ENCODE measurements around the gene RFC1. TPM values are rescaled to one million over a fixed set of nuclear protein-coding genes. Genes with fewer than 3 reads are reported as not detected.
"Not testable (repeated sequence)": the region's sequence is repeated elsewhere in the genome, so short reads cannot be mapped to it uniquely, and the experiment has no call there.

The RFC1 gene, protein sequence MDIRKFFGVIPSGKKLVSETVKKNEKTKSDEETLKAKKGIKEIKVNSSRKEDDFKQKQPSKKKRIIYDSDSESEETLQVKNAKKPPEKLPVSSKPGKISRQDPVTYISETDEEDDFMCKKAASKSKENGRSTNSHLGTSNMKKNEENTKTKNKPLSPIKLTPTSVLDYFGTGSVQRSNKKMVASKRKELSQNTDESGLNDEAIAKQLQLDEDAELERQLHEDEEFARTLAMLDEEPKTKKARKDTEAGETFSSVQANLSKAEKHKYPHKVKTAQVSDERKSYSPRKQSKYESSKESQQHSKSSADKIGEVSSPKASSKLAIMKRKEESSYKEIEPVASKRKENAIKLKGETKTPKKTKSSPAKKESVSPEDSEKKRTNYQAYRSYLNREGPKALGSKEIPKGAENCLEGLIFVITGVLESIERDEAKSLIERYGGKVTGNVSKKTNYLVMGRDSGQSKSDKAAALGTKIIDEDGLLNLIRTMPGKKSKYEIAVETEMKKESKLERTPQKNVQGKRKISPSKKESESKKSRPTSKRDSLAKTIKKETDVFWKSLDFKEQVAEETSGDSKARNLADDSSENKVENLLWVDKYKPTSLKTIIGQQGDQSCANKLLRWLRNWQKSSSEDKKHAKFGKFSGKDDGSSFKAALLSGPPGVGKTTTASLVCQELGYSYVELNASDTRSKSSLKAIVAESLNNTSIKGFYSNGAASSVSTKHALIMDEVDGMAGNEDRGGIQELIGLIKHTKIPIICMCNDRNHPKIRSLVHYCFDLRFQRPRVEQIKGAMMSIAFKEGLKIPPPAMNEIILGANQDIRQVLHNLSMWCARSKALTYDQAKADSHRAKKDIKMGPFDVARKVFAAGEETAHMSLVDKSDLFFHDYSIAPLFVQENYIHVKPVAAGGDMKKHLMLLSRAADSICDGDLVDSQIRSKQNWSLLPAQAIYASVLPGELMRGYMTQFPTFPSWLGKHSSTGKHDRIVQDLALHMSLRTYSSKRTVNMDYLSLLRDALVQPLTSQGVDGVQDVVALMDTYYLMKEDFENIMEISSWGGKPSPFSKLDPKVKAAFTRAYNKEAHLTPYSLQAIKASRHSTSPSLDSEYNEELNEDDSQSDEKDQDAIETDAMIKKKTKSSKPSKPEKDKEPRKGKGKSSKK
- total RNA-seq (10 to 100 TPM; 21.0 to 31.2 (median 24.3) TPM), polyA plus RNA-seq (10 to 100 TPM in 1 of 2 donors, 1 to 10 TPM in 1; 5.3 to 19.9 TPM)
- long read RNA-seq, donor 1, full-length matches to known transcripts: 14 of 33 reads
- long read RNA-seq, donor 1, partial matches to known transcripts: 15 of 33 reads
- long read RNA-seq, donor 1, other reads (novel, unspliced or antisense): 4 of 33 reads
- long read RNA-seq, donor 2, full-length matches to known transcripts: 5 of 43 reads
- long read RNA-seq, donor 2, partial matches to known transcripts: 35 of 43 reads
- long read RNA-seq, donor 2, other reads (novel, unspliced or antisense): 3 of 43 reads
- long read RNA-seq, donor 3, full-length matches to known transcripts: 15 of 33 reads
- long read RNA-seq, donor 3, partial matches to known transcripts: 10 of 33 reads
- long read RNA-seq, donor 3, other reads (novel, unspliced or antisense): 8 of 33 reads

GRCh38 chr4:39365830-39366771, at the start of gene RFC1:
Gene RFC1, minus strand, starts transcription at chr4:39366362. Its CDS starts 121 bp downstream, at chr4:39366241.
- intact Hi-C loops (cut with DNase I): loop anchor here in 3 of 10 donors (5.0 to 10.0 kb wide), 3 partner anchors 89 to 269 kb away; partner anchors contain the start of genes LIAS (in 1 of the 3), RPL9 (in 1 of the 3), SMIM14 (in 1 of the 3) and WDR19 (in 1 of the 3)
- Histone ChIP-seq H3K27me3 (no peaks in the 10 kb centered on the region), H3K27ac (peak within 1 kb of the TSS in 11 of 12 donors; percentile 32 to 89 (median 68)), H3K36me3 (no peaks in the 10 kb centered on the region), H3K9me3 (no peaks in the 10 kb centered on the region), H3K4me3 (peak within 1 kb of the TSS; percentile 68 to 98 (median 86)), H3K4me1 (peaks cover 0 to 28% (median 15%) of the 10 kb centered on the region in 12 donors)
- DNase-seq: peak; percentile 90 to 95 (median 93)
- WGBS, 4 donors: 3 to 5% (median 4%) methylated on average over 46 to 60 of the region's 60 CpGs
- ATAC-seq: peak; percentile 65 to 97 (median 96)
- TF ChIP-seq POLR2A (IDR thresholded peaks at IDR 0.05): no peak
- TF ChIP-seq, protein P1, sequence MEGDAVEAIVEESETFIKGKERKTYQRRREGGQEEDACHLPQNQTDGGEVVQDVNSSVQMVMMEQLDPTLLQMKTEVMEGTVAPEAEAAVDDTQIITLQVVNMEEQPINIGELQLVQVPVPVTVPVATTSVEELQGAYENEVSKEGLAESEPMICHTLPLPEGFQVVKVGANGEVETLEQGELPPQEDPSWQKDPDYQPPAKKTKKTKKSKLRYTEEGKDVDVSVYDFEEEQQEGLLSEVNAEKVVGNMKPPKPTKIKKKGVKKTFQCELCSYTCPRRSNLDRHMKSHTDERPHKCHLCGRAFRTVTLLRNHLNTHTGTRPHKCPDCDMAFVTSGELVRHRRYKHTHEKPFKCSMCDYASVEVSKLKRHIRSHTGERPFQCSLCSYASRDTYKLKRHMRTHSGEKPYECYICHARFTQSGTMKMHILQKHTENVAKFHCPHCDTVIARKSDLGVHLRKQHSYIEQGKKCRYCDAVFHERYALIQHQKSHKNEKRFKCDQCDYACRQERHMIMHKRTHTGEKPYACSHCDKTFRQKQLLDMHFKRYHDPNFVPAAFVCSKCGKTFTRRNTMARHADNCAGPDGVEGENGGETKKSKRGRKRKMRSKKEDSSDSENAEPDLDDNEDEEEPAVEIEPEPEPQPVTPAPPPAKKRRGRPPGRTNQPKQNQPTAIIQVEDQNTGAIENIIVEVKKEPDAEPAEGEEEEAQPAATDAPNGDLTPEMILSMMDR (IDR thresholded peaks at IDR 0.05): no peak

DNA sequence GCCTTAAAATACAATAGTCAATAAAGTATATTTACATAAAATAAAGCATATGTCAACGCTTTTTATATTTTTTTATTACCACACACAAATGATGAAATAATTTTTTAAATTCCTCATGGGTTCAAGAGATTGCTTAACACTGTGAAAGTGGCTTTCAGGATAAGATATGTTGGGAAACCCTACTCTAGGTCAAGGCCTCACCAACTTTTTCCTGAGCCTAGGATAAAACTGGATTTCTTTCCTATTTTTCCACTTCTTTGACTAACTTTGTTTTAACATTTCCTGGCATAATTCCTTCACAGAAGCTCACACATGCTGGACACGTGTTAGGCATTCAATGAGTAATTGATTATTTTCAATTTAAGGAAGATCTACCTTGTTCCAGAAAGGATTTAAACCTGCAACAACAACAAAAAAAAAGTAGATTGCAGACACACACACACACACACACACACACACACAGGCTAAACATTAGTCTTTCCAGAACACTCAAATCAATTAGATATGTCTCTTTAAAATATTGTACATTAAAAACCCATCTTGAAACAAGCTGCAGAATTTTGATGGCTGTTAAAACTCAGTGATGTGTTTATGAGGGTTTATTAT, 49.6 kb upstream of the RFC1 start:
- WGBS, 4 donors: 57 to 70% (median 62%) methylated on average over 2 of the region's 2 CpGs

GRCh38 chr4:39411561-39411960, 45.4 kb upstream of the RFC1 start:
- H3K4me1 ChIP-seq; DNase-seq; H3K27ac ChIP-seq; H3K27me3 ChIP-seq; H3K4me3 ChIP-seq; H3K36me3 ChIP-seq; H3K9me3 ChIP-seq; ATAC-seq; intact Hi-C loops (cut with DNase I): not testable (repeated sequence)
- WGBS, 4 donors: 88 to 96% (median 91%) methylated on average over 8 of the region's 8 CpGs

More for the DNA sequence above, 49.6 kb upstream of the RFC1 start:
- intact Hi-C loops (cut with DNase I): no loop called here
- ATAC-seq: no peak
- H3K36me3 ChIP-seq: no peaks in the 10 kb centered on the region
- H3K9me3 ChIP-seq: no peaks in the 10 kb centered on the region
- no peak overlapping the region for H3K27ac ChIP-seq
- H3K27me3 ChIP-seq: no peaks in the 10 kb centered on the region
- TF ChIP-seq, protein P1 (IDR thresholded peaks at IDR 0.05): no peak
- TF ChIP-seq POLR2A (IDR thresholded peaks at IDR 0.05): no peak
- no peaks in the 10 kb centered on the region for H3K4me1 ChIP-seq
- H3K4me3 ChIP-seq: no peak overlapping the region
- DNase-seq: no peak
